ENCODE measurements around the gene DMD. TPM values are rescaled to one million over a fixed set of nuclear protein-coding genes. Genes with fewer than 3 reads are reported as not detected.

DMD gene
- total RNA-seq, 1 donor from 2014 or later, result 1.7 TPM

- Mint-ChIP-seq H3K9me3 (ENCODE audit: unreplicated experiment) (no peaks in the 10 kb centered on the region), H3K4me1 (ENCODE audit: low read depth, unreplicated experiment) (no peaks in the 10 kb centered on the region), H3K27ac (ENCODE audit: unreplicated experiment) (no peak overlapping the region), H3K27me3 (ENCODE audit: unreplicated experiment) (no peaks in the 10 kb centered on the region), H3K36me3 (ENCODE audit: unreplicated experiment) (no peaks in the 10 kb centered on the region), H3K4me3 (ENCODE audit: unreplicated experiment) (no peak overlapping the region)
- no peak for TF ChIP-seq CTCF (IDR thresholded peaks at IDR 0.05; ENCODE audit: partially characterized antibody, unreplicated experiment)
- no peak for DNase-seq
Measured at GRCh38 chrX:32455704-32456103, 755.6 kb downstream of the DMD start.

- H3K4me3 Mint-ChIP-seq (ENCODE audit: unreplicated experiment), result no peak overlapping the region
- no peaks in the 10 kb centered on the region for H3K27me3 Mint-ChIP-seq (ENCODE audit: unreplicated experiment)
- H3K9me3 Mint-ChIP-seq (ENCODE audit: unreplicated experiment), result no peaks in the 10 kb centered on the region
- no peaks in the 10 kb centered on the region for H3K36me3 Mint-ChIP-seq (ENCODE audit: unreplicated experiment)
- TF ChIP-seq CTCF (IDR thresholded peaks at IDR 0.05; ENCODE audit: partially characterized antibody, unreplicated experiment), result no peak
- no peaks in the 10 kb centered on the region for H3K4me1 Mint-ChIP-seq (ENCODE audit: low read depth, unreplicated experiment)
- no peak overlapping the region for H3K27ac Mint-ChIP-seq (ENCODE audit: unreplicated experiment)
- DNase-seq, result no peak
Measured at GRCh38 chrX:32451954-32452695, 759.2 kb downstream of the DMD start.

GRCh38 chrX:32448945-32449344 is 762.4 kb downstream of the DMD start:
- H3K27ac Mint-ChIP-seq (ENCODE audit: unreplicated experiment), result no peak overlapping the region
- H3K4me3 Mint-ChIP-seq (ENCODE audit: unreplicated experiment), result no peak overlapping the region
- H3K27me3 Mint-ChIP-seq (ENCODE audit: unreplicated experiment), result no peaks in the 10 kb centered on the region
- no peaks in the 10 kb centered on the region for H3K4me1 Mint-ChIP-seq (ENCODE audit: low read depth, unreplicated experiment)
- no peaks in the 10 kb centered on the region for H3K9me3 Mint-ChIP-seq (ENCODE audit: unreplicated experiment)
- no peaks in the 10 kb centered on the region for H3K36me3 Mint-ChIP-seq (ENCODE audit: unreplicated experiment)
- no peak for DNase-seq
- TF ChIP-seq CTCF (IDR thresholded peaks at IDR 0.05; ENCODE audit: partially characterized antibody, unreplicated experiment), result no peak

- no peaks in the 10 kb centered on the region for H3K27me3 Mint-ChIP-seq (ENCODE audit: unreplicated experiment)
- H3K4me1 Mint-ChIP-seq (ENCODE audit: low read depth, unreplicated experiment), result no peaks in the 10 kb centered on the region
- H3K36me3 Mint-ChIP-seq (ENCODE audit: unreplicated experiment), result no peaks in the 10 kb centered on the region
- no peak overlapping the region for H3K27ac Mint-ChIP-seq (ENCODE audit: unreplicated experiment)
- H3K9me3 Mint-ChIP-seq (ENCODE audit: unreplicated experiment), result no peaks in the 10 kb centered on the region
- DNase-seq, result no peak
- no peak overlapping the region for H3K4me3 Mint-ChIP-seq (ENCODE audit: unreplicated experiment)
- no peak for TF ChIP-seq CTCF (IDR thresholded peaks at IDR 0.05; ENCODE audit: partially characterized antibody, unreplicated experiment)
Measured at GRCh38 chrX:32448320-32448719, 763.0 kb downstream of the DMD start.

- no peak for TF ChIP-seq CTCF (IDR thresholded peaks at IDR 0.05; ENCODE audit: partially characterized antibody, unreplicated experiment)
- no peaks in the 10 kb centered on the region for H3K27me3 Mint-ChIP-seq (ENCODE audit: unreplicated experiment)
- DNase-seq, result no peak
- H3K36me3 Mint-ChIP-seq (ENCODE audit: unreplicated experiment), result no peaks in the 10 kb centered on the region
- H3K4me1 Mint-ChIP-seq (ENCODE audit: low read depth, unreplicated experiment), result no peaks in the 10 kb centered on the region
- H3K9me3 Mint-ChIP-seq (ENCODE audit: unreplicated experiment), result no peaks in the 10 kb centered on the region
- no peak overlapping the region for H3K27ac Mint-ChIP-seq (ENCODE audit: unreplicated experiment)
- H3K4me3 Mint-ChIP-seq (ENCODE audit: unreplicated experiment), result no peak overlapping the region
Measured at GRCh38 chrX:32447640-32448039, 763.7 kb downstream of the DMD start.
